HG02840 (cell line): ENCODE data around the gene VSTM2L.
"Not testable (repeated sequence)": the region's sequence is repeated elsewhere in the genome, so short reads cannot be mapped to it uniquely, and the experiment has no call there.

Source experiments
- ATAC-seq: cut with Tn5 transposase; IDR thresholded peaks from one replicate; pipeline ENCODE4 v1.9.1; 2021; ENCODE audit warnings: mild to moderate bottlenecking, moderate library complexity, moderate number of reproducible peaks; ENCODE audit not compliant: unreplicated experiment, low FRiP score

Gene VSTM2L, protein sequence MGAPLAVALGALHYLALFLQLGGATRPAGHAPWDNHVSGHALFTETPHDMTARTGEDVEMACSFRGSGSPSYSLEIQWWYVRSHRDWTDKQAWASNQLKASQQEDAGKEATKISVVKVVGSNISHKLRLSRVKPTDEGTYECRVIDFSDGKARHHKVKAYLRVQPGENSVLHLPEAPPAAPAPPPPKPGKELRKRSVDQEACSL

DNA sequence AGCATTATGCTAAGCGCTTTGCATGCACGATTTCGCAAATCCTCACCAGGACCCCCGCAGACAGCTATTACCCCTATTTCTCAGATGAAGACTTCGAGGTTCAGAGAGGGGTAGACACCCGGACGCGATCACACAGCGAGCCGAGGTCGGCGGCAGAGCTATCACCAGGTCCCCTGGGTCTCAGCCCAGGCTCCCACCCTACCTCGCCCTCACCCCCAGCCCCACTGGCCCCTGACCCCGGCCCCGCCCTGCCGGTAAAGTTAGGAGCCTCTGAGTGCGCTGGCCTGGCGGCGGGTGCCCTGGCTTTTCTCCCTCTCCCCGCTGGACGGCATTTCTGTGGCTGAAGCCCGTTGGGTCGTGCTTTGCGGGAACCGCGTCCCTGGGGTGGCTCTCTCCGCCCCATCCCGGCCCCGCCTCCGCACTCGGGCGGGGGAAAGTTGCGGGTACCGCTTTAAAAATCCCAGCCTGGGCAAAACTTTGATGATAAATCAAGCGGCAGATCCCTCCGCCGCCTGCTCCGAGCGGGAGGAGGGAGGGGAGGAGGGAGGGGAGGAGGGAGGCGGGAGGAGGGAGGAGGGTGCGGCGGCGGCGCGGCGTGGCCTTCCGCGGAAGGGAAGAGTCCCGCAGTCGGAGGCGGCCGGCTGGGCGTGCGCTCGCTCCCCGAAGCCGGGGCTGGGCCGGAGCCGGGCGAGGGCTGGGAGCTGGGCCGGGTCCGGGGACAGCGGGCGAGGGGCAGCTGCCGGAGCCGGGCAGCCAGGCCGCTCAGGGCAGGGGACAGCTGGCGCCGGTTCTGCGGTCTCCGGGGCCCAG lies at the start of gene VSTM2L:
TSS of gene VSTM2L (plus strand) at position 624 of the 810 bp plus-strand sequence. CDS start 224 bp downstream, outside the sequence.
- no peak for ATAC-seq

DNA sequence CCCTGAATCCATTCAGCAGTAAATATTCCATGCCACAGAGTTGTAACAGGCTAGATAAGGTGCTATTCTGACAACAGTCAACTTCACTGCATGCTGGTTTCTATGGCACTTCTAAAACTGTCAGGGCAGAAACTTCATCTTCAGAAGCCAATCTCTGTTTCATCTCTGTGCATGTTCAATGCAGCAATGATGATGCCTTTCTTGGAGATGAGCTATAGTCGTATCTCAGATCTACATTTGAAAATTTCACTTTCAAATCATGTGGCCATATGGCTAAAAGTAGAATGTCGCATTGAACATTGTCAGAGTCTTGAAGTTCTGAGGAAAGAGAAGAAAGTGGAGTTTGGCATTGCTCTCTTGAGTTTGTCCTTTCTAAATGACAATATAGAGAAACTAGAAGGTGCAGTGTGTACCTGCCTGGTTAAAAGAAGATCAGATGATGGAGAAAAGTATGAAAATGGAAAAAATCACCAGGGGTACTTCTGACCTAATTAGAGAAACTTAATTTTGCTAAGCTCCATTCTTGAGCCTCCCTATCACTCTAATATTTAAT lies 49.0 kb upstream of the VSTM2L start:
- no peak for ATAC-seq

DNA sequence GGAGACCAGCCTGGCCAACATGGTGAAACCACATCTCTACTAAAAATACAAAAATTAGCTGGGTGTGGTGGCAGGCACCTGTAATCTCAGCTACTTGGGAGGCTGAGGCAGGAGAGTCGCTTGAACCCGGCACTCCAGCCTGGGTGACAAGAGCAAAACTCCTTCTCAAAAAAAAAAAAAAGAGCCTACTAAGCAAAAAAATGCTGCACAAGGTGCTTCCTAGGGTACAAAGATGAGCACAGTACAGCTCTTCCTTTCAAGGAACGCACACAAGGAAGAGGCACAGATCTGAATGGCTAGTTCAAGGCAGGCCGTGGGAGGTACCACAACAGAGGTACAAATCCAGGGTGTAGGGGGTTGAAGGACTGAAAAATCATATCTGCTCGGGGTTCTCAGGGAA lies 46.9 kb upstream of the VSTM2L start:
- ATAC-seq = not testable (repeated sequence)

DNA sequence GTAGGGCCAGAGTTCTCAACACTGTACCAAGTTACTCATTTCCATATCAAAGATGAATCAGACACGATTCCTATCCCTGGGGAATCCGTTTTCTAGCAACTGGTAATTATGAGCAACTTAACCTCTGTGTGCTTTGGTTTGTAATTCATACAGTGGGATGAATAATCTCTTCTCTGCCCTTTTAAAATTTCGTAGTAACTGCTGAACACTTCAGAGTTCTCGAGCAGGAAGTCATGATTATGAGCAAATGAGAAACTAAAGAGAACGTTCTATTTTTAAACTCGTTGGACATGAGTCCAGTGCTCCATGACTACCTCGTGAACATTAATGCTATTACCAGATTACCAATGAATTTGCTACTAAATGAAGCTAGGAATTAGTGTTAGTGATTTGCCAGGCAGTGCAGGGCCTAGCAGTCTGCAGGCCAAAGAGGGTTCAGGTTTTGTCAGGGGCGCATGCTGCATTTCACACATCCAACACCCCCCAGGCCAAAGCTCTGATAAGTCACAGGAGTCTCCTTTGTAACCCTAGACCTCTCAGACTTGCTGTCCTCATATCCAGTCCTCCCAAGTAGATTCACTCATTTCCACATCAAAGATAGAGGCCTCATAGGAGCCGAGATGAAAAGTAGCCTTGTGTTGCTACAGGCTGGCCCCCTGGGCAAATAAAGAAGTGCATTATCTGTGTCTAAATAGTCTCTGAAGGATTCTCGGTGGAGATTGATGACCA lies 45.8 kb upstream of the VSTM2L start:
- ATAC-seq = no peak

DNA sequence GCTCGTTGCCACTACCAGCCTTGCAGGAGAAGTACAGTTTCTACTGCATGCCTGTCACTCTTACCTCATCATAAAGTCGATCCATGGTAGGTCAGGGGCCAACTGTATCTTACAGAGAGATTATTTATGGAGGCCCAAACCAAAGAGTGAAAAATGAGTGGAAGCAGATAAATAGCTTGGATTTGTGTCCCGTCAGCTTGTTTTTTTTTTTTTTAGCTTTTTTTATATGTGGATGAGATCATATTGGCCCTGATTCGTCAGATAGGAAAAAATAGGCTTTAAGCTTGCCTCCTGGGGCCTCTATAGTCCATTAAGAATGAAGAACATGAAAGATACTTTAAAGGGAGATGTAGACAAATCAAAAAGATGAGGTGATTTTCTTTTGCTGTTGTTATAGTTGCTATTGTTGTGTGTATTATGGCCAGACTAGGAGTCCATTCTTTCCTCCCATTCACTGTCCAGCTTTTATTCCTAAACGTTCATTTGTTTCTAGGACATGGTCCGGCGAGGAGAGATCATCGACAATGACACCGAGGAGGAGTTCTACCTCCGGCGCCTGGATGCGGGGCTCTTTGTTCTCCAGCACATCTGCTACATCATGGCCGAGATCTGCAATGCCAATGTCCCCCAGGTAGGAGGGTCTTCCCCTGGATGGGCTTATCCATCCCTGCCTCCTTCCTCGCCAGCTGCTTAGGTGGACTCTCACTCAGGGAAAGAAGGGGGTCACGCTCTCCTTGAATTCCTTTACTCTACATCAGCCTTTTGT lies 43.3 kb upstream of the VSTM2L start:
- no peak for ATAC-seq

DNA sequence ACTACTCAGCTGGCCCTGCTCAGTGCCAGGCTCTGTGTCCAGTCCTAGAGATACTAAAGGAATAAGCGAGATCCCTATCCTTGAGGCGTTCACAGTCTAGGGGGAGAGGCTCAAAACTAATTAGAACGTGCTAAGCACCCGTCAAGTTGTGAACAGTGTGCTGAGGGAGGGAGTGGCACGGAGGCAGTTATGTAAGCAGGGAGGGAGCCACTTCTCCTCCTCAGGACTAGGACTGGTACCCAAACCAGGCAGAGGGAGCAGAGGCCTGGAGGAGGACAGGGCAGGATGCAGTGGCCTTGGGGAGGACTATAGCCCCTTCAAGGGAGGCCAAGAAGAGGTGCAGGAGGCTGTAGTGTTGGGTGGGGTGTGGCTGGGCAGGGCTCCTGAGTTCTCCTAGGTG lies 39.6 kb upstream of the VSTM2L start:
- ATAC-seq = no peak

DNA sequence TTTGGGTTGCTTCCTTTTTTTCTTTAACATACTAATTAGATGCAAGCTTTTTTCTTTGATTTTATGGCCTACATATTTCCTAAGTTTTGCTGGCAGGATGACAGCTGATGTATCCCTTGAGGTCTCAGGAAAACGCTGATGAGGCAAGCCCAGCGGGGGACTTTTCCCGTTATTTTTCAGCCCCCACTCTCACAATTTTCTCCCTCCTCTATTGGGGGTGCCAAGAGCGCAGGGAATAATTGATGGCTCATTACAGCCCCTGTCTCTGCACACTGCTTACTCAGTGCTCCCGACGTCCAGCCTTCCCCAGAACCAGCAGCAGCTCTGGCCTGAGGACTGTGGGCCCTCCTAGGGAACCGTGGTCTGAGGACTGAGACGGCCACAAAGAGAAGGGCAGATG lies 38.6 kb upstream of the VSTM2L start:
- no peak for ATAC-seq

DNA sequence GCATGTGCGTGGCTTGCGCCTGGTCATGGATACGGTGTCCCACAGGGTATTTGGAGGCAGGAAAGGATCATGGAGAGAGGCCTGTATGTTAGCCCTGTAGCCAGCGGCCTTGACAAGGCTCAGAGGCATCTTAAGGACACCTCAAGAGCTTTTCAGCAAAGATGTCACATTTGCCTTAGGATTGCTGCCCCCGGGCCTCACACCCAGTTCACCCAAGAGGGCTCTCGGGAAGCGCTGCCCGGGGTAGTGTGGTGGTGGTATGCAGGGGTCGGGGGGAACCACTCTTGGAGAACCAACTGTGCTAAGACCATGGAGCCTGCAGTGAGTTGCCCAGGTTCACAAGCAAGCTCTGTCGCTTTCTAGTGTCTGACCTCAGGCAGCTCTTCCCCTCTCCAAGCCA lies 36.9 kb upstream of the VSTM2L start:
- no peak for ATAC-seq

DNA sequence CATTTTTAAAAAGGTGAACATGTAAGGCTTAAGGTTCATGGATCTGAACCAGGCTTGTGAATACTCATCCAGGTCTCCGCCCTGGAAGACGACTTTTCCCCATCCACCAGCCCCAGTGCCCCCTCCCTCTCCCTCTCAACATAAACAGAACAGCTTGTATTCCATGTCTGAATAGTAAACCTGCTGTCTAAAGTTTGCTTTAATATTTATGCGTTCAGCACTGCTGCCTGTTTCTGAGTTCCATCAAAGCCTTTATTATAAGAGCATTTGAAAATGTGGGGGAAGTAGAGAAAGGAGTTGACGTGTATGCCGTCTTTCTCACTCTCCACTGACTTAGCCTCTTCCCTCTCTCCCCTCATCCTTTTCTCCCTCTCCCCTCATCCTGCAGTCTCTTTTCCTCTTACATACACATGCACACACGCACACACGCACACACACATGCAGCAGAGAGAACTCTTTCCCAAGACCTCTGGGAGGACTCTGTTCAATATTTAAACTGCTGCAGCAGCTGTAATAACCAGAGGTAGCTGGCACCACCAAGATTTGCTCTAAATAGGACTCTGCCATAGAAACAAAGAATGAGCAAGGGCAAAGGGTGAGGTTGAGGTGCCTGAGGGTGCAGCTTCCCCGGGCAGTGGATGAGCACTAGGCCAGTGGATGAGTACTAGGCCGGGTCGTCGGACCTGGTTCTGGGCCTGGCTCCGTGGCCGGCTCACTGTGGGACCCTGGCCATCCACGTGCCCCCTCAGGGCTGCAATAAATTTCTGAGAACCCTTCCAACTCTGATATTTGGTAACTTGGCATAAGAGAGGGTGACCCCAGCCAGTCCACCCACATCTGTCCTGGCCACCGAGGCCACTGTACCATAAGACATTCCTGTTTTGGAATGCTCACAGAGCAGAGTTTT lies 35.4 kb upstream of the VSTM2L start:
- no peak for ATAC-seq

DNA sequence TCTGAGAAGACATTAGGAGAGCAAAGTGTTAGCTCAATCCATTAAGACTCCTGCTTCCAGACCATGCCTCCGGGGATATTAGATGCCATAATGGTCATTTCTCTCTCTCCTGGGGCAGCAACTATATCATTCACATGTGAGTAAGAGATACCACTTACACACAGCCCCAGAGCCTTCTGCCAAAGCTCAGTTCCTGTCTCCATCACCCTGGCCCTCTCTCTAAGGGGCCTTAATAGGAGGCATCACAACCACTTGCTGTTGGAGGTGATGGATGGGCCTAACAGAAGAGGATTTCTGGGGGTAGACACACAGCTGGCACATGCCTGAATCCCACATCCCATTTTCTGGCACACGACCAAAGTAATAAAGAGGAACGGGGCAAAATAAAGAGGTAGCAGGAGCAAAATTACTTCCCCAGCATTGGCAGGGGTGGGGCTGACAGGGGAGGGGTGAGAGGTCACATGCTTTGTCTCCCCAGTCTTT lies 34.0 kb upstream of the VSTM2L start:
- ATAC-seq = no peak

DNA sequence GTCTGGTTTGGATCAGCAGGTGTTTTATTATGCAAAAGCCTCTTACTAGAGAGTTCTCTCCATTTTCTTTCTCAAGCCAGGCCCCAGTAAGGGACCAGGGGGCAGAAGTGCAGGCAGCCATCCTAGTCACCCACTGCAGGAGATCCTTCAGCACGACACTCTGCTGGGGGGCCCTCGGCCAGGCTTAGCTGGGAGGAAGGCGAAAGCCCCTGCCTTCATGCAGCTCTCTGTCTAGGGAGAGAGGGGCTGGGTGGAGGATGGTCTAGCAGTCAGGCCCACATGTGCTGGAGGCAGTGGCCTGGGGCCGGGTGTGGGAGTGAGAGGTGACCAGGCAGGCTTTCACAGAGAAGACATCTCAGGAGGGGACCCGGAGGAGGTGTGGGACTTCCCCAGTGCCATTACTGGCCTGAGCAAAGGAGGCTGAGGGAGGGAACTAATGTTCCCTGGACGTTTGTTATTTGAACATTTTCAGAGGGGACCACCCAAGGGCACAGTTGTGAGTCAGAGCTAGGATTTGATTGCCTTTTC lies 33.5 kb upstream of the VSTM2L start:
- ATAC-seq = no peak

DNA sequence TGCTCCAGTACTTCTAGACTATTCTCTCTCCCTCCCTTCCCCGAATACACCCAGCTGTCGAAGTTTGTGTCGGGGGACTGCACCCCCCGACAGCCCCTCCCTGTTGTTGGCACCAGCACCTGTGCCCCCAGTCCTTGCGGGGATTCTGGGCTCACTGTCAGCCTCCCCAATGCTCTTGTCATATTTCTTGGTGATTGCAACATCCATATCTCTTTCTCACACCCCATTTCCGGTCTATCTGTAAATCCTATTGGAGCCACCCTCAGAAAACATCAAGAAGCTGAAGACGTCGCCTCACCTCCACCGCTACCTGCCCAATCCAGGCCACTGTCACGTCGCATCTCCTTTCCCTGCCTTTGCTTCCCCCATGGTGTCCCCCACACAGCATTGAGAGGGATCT lies 32.6 kb upstream of the VSTM2L start:
- no peak for ATAC-seq

DNA sequence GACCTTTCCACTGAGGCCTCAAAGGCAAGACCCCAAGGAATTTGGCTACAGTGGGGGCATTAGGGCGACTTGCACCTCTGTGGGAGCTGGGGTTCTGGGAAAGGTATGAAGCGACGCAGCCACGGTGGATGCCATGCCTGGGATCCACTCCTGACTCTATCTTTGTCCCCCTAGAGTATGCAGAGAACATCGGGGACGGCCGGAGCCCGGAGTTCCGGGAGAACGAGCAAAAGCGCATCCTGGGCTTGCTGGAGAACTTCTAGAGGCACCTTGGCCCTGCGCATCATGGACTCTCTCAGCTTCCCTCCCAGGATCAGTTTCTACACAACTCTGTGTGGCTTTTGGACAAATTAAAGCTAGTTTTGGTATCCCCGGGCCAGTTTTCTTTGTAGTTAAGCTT lies 31.2 kb upstream of the VSTM2L start:
- ATAC-seq = no peak

DNA sequence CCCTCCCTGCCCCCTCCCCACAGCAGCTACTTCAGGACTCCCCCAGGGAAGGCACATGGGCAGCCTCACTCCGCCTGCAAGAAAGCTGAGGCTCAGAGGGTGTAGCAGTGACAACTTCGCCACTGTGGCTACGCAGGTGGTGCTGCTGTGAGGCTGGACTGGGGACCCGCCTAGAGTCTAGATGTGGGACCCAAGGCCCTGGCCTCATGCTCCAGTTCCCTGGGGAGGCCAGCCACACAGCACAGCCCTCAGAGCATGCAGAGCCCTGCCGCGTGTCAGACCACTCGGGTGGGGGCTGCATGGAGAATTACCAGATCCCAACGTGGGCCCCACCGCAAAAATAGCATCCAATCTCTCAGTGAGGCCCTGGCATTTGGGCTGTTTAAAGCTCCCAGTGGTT lies 30.8 kb upstream of the VSTM2L start:
- ATAC-seq = no peak

DNA sequence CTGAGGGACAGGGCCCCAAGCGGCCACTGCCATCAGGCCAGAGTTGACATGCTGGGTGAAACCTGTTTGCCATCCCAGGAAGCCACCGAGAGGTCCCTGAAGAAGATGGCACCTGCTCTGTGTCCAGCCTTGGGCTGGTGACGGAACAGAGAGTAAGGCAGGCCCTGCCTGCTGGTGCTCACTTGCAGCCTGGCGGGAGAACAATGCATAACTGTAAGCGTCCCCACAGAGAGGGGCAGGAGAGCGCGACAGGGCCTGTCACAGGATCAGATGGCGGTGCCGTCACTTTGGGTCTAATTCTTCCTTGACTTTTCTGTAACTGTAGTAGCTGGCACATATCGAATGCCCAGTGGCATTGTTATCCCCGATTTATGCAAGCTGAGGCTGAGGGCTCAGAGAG lies 29.0 kb upstream of the VSTM2L start:
- ATAC-seq = no peak

DNA sequence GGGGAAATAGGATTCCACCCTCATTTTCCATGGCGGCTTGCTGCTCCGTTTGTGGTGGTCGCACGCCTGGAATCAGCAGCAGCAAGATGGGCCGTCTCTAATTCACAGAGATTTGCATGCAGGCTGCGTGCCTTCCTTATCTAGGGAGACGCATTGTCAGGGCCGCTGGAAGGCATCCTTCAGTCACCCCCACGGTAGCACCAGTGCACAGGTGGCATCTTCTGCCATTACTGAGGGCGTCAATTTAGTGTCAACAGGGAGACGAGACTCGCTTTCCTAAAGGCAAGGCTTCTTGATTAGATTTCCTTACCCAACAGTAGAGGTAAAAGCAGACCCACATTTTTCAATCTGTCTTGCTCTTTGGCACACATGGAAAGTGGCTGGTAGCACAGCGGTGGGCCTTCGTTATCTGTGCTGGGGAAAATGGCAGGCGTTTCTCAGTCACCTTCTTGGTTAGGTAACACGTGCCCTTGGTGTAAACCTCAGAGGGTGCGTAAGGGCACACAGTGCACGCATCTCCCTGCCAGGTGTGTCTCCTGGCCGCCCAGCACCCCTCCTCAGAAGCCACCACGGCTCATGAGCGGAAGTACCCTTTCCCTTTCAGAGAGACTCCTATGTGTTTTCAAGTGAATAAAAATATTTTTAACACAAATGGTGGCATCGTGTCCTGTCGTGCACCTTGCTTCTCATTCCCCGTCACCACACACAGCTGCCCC lies 27.3 kb upstream of the VSTM2L start:
- no peak for ATAC-seq

DNA sequence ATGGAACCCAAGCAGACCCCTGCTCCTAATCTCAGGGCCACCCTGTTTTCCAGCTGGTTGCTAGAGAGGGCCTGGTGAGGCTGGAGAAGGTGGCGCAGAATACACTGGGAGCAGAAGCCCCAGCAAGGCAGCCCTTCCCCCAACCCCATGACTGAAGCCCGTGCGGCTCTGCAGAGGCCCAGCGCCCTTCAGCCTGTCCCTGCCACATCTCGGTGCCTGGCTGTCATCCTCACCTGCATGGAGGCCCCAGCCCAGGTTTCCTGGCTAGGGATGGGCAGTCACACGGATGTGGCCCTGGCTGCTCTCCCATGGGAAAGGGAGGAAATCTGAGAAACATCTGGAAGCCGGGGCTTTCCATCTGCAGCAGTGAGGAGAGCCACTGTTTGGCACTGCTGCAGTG lies 26.1 kb upstream of the VSTM2L start:
- ATAC-seq = no peak
